ENCODE data around the gene ITK.
"Not testable (repeated sequence)": the region's sequence is repeated elsewhere in the genome, so short reads cannot be mapped to it uniquely, and the experiment has no call there.

DNA sequence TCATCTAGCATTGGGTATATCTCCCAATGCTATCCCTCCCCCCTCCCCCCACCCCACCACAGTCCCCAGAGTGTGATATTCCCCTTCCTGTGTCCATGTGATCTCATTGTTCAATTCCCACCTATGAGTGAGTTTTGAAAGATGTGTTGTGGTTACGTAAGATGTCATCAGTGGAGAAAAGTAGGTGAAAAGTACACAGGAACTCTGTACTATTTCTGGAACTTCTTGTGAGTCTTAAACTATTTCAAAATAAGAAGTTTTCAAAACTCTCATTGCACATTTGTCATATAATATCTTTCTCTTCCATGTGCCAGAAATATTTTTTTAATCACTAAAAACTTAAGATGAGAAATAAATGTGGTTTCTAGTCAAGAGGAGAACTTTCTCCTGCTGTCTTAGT, 30.0 kb downstream of the ITK start:
- TF ChIP-seq SP1 (IDR thresholded peaks at IDR 0.05); CTBP1 (IDR thresholded peaks at IDR 0.05; ENCODE audit: borderline replicate concordance); ELF4 (IDR thresholded peaks at IDR 0.05); BHLHE40 (IDR thresholded peaks at IDR 0.05; ENCODE audit: borderline replicate concordance); FOXA1 (IDR thresholded peaks at IDR 0.05); FOXM1 (IDR thresholded peaks at IDR 0.05; ENCODE audit: borderline replicate concordance): not testable (repeated sequence)

All from HEK293T (cell line).